Astrocyte of the cerebellum (primary cell): Measurements from ENCODE around the gene FAM118A.
A peak's percentile ranks its signal among the peaks of the same experiment; 100 is the strongest.

Experiments used
- DNase-seq: peaks from one replicate; pipeline ENCODE4 v3.0.0-alpha.2; 2011; ENCODE audit warnings: low read depth
- H3K4me3 ChIP-seq: 2 replicates; pipeline ENCODE4 v1.5.1; 2011; ENCODE audit warnings: mild to moderate bottlenecking, low read depth, low read length, moderate library complexity
- in situ Hi-C: cut with HindIII; loops from 2 replicates; pipeline ENCODE4 v1.10.0; 2017; ENCODE audit warnings: low sequenced_read_pairs
- TF ChIP-seq, protein P1 (sequence below): IDR thresholded peaks from 2 replicates; pipeline ENCODE4 v1.5.1; 2012; ENCODE audit warnings: low read length, low read depth, moderate library complexity, mild to moderate bottlenecking; ENCODE audit errors: missing control alignments

FAM118A gene

DNA sequence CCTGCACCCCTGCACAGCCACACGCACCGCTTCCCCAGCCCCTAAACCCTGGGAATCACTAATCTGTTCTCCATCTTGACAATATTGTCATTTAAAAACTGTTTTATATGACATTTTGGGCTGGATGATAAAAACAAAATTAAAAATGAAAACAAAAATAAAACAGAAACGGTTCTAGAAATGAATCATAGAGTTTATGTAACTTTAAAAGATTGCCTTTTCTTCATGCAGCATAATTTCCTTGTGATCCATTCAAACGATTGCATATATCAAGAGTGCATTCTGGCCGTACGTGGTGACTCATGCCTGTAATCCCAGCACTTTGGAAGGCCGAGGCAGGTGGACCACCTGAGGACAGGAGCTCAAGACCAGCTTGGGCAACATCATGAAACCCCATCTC lies 6.6 kb upstream of the FAM118A start:
- DNase-seq: no peak
- H3K4me3 ChIP-seq: no peak overlapping the region
- in situ Hi-C loops: no loop called here
- TF ChIP-seq, protein P1, sequence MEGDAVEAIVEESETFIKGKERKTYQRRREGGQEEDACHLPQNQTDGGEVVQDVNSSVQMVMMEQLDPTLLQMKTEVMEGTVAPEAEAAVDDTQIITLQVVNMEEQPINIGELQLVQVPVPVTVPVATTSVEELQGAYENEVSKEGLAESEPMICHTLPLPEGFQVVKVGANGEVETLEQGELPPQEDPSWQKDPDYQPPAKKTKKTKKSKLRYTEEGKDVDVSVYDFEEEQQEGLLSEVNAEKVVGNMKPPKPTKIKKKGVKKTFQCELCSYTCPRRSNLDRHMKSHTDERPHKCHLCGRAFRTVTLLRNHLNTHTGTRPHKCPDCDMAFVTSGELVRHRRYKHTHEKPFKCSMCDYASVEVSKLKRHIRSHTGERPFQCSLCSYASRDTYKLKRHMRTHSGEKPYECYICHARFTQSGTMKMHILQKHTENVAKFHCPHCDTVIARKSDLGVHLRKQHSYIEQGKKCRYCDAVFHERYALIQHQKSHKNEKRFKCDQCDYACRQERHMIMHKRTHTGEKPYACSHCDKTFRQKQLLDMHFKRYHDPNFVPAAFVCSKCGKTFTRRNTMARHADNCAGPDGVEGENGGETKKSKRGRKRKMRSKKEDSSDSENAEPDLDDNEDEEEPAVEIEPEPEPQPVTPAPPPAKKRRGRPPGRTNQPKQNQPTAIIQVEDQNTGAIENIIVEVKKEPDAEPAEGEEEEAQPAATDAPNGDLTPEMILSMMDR: no peak

DNA sequence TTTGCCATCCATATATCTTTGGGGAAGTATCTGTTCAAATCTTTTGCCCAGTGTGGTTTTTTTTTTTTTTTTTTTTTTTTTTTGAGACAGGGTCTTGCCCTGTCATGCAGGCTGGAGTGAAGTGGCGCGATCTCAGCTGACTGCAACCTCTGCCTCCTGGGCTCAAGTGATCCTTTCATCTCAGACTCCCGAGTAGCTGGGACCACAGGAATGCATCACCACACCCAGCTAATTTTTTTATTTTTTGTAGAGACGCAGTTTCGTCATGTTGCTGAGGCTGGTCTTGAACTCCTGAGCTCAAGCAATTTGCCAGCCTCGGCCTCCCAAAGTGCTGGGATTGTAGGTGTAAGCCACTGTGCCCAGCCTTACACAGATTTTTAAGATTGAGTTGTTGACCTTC lies 4.8 kb upstream of the FAM118A start:
- TF ChIP-seq, protein P1: no peak
- no peak overlapping the region for H3K4me3 ChIP-seq
- in situ Hi-C loops: no loop called here
- DNase-seq: no peak

DNA sequence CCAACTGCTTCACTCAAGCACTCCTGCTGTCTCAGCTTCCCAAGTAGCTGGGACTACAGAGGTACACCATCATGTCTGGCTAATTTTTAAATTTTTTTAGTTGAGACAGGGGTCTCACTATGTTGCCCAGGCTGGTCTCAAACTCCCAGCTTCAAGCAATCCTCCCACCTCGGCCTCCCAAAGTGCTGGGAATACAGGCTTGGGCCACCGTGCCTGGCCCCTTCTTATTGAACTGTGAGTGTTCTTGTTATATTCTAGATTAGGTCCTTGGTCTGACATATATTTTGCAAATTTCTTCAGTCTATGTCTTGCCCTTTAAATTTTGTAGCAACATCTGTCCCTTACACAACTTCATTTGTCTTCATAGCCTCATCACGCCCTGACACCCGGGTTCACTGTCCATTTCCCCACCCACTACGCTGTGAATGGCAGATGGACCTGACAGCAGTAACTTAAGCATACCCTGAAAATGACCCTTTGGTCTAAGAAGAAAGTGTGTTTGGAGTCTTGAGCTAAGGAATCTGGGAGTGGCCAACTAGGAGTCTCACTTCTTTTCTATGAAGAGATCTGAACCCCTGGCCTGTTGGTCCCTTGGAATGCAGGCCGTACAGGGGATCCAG lies 4.2 kb upstream of the FAM118A start:
- H3K4me3 ChIP-seq: no peak overlapping the region
- in situ Hi-C loops: no loop called here
- DNase-seq: no peak
- TF ChIP-seq, protein P1: no peak

GRCh38 chr22:45306139-45306538 lies 3.6 kb upstream of the FAM118A start:
- no peak overlapping the region for H3K4me3 ChIP-seq
- in situ Hi-C loops: no loop called here
- TF ChIP-seq, protein P1: no peak
- no peak for DNase-seq

GRCh38 chr22:45308391-45308956 lies 1.3 kb upstream of the FAM118A start:
- no peak for DNase-seq
- TF ChIP-seq, protein P1: no peak
- H3K4me3 ChIP-seq: no peak overlapping the region
- in situ Hi-C loops: no loop called here

GRCh38 chr22:45308957-45309421 lies 745 bp upstream of the FAM118A start:
- TF ChIP-seq, protein P1: no peak

More at GRCh38 chr22:45308957-45309421, 745 bp upstream of the FAM118A start:
- DNase-seq: no peak
- in situ Hi-C loops: no loop called here
- H3K4me3 ChIP-seq: peak overlapping the region; percentile 81
